Kasumi-1 (cell line): ENCODE results near the gene ECT2L.
A peak's percentile ranks its signal among the peaks of the same experiment; 100 is the strongest.

Experiments
- DNase-seq, 2 experiments: peaks; one replicate each; lab custom pipeline; 2025; lab: John Stamatoyannopoulos, UW

The ECT2L gene

DNA sequence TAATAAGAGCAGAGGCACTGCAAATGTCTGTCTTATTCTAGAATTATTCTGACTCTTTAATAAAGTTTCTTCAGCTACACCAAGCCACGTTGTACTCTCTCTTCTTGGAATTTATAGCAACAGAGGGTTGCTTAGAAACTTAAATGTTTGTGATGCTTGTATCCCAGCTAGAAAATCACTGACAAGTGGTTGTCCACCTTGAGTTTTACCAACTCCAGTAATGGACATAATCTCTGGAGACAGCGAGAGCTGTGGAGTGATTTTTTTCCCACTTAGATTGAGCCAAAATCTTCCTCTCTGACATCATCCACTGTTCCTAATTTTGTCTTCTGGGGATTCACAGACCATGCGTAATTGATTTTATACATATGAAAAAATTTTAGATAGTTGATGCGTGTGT is 8.0 kb downstream of the ECT2L start:
- DNase-seq, result no peak

DNA sequence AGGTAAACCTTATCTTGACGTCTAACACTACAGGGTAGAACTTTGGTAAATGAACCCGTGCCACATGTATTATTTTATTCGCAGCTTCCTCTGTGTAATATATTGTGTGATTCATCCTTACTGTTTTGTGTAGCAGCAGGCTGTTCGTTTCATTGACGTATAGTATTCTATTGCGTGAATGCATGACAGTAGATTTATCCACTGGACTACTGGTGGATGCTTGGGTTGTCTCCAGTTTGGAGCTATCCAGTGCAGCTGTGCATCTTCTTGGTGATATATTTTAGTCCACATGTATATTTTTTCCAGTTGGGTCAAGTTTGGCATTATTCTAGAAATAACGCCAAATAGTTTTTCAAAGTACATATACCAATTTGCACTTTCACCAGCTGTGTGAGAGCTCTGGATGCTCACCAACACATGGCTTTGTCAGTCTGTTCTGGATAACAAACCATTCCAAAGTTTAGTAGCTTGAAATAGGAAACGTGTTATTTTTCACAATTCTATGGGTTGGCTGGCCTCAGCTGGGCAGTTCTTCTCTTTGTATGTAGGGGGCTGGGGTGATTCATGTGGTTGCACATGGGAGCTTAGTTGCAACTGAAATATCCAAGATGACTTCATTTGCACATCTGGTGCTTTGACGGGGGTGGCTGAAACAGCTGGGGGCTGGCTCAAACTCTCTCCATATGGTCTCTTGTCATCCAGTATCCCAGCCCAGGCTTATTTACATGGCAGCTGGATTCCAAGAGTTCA is 9.3 kb downstream of the ECT2L start:
- DNase-seq, result no peak

DNA sequence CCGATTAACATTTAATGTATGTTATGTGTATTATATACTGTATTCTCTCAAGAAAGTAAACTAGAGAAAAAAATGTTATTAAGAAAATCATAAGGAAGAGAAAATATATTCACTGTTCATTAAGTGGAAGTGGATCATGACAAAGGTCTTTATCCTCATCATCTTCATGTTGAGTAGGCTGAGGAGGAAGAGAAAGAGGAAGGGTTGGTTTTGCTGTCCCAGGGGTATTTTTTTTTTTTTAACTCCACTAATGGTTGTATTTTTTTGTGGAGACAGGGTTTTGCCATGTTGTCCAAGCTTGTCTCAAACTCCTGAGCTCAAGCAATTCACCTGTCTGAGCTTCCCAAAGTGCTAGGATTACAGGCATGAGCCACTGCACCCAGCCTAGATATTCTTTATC is 11.0 kb downstream of the ECT2L start:
- no peak for DNase-seq

DNA sequence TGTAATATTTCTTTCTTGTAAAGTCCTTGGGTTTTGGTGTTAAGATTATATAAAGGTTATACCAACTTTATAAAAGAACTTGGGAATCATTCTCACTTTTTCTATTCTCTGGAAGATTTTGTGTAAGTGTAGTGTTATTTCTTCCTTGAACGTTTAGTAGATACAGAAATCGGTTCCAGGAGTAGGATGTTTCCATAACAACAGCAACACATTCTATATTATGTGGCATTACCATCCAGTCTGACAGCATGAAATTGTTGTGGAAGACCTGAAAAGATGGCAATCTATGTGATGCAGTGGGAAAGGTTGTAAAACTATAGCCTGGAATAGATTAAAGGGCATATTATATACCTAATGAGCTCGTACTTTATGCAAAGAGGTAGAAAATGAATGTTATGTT is 13.8 kb downstream of the ECT2L start:
- no peak for DNase-seq

DNA sequence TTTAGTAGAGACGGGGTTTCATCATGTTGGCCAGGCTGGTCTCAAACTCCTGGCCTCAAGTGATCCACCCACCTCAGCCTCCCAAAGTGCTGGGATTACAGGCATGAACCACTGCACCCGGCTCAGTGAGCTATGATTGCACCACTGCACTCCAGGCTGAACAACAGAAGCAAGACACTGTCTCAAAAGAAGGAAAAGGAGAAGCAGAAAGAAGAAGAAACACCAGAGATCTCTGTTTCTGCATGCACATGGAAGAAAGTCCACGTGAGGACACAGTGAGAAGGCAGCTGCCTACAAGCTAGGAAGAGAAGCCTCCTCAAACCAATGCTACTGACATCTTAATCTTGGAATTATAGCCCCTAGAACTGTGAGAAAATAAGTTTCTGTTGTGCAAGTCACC is 16.0 kb downstream of the ECT2L start:
- peak in 1 of 2 experiments; percentile 7 for DNase-seq

DNA sequence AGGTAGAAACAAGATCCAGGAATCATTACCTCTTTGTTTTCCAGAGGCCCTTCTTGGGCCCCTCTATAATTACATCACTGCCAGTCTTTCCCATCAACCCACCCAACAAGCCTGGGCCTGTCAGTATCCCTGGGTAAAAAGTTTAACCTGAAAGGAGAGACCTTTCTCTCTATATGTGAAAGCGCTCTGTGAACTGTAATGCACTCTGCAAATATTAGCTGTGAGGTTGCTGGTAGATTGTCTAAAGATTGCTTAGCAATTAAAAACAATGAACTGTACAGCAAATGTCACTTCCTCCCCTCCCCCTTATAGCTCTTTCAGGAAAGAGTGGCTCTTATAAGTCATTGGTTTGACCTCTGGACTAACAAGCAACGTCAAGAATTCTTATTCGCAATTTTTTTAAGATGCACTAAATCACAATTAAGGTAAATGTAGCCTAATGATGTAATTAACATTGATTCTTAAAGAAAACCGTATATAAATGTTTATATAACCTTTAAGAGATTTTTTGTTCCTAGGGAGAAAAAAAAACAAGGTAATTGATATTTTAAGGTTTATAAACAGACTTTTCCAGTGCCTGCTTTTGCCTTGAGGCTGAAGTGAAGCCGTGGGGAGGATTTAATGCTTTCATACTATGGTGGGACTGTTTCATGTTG is 18.4 kb downstream of the ECT2L start:
- no peak for DNase-seq

DNA sequence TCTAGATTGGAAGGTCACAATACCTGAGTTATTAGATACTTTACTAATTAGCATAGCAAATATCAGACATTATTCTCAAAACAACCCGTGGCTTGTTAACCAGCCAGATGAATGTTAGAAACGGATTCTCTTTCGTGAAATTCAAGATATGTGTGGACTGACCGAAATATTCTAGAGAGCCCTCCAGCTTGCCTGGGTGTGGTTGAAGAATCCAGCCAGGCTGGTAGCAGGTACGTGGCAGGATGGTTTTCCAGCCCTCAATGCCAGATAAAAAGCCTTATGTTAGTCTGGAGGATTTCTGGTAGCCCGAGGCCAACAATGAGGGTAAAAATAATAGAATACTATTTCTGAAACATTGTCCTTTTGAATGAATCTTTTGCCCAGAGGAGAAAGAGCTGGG is 19.3 kb downstream of the ECT2L start:
- DNase-seq, result no peak

DNA sequence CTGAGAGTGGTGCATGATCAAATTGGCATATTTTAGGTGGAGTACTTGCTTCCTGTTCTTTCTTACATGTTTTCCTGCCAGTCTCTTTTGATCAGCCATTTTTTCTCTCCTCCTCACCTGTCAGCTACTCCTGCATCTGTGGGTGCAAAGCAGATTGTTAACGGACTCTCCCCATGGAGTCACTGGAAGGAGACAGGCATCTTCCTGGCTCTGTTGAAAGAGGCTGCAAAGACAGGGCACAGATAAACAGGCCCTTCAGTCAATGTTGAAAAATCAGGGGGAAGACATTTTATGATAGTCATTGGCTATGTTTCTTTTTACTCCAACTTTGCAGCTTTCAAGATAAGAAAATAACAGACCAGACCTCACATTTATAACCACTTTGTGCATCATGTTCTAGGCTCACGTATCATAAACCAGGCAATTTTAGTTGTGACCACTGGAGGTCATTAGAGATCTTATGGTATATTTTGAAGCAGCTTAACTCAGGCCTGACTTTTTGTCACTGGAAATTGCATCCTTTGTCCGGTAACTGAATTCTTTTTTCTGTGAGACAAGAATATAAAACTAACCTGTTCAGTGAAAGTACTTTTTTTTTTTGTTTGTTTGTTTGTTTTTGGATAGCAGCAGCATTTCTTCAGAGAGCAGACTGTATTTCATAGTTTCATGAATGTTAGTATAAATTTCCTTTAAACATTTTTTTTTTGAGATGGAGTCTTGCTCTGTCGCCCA is 20.1 kb downstream of the ECT2L start:
- peak; percentile 84 to 90 for DNase-seq

DNA sequence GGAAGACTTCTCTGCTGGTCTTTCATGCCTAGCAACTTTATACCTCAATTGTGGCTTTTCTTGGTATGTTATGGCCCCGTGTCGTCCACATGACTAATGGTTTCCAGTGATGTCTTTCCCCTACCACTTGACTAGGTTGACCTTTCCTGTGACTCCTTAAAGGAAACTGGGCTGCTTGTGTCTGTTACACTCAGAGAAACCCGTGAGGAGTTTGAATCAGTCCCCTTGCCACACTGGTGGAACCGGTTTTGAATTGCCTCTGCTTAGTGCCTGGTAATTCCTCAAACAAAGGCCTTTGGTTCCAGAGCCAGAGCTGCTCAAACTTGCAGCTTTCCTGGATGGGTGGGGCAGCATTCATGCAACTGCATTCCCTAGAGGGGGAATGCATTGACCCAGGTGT is 21.9 kb downstream of the ECT2L start:
- DNase-seq, result no peak

DNA sequence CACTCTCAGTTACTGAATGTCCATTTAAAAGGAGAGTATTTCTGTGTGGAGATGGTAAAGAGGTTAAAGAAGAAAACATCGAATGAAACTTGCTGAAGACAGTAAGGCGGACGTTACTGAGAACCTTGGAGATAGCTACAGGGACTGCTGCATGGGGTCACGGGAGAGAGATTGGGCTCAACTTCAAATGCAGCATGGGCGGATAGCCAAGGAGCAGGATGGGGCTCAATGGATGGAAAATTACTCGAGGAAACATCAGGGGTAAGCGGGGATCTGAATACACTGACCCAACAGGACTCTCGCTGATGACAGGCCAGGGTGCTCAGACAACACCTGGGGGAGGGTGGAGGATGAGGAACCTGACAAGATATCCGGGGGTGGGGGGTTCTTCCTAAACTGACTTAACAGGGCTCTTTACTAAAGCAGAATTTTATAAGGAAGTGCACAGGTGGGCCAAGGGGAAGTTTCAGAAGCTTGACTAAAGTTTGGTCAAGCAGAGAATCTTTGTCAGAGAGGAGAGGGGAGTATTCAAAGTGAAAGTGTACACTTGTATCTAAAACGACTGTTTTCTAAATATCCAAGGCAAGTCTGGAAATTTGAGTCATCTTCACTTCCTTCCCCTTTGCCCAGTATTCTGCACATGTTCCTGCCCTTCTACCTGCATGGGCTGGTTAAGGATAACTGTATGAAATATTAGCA is 22.8 kb downstream of the ECT2L start:
- peak; percentile 19 to 25 for DNase-seq

DNA sequence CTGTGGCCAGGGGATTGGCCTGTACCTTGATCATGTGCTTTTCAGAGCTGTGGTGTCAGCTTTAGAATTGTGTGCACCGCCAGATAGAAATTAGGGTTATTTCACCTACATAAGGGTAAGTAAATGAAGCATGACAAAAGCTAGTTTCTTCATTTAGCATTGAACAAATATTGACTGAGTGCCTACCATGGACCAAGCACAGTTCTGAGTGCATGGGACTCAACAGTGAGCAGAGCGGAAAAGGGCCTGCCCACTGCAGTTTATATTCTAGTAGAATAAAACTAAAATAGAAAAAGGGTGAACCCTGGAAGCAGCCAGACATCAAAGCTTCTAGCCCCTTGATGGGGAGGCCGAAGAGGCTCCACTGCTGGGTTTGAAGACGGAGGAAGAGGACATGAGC is 25.6 kb downstream of the ECT2L start:
- no peak for DNase-seq

DNA sequence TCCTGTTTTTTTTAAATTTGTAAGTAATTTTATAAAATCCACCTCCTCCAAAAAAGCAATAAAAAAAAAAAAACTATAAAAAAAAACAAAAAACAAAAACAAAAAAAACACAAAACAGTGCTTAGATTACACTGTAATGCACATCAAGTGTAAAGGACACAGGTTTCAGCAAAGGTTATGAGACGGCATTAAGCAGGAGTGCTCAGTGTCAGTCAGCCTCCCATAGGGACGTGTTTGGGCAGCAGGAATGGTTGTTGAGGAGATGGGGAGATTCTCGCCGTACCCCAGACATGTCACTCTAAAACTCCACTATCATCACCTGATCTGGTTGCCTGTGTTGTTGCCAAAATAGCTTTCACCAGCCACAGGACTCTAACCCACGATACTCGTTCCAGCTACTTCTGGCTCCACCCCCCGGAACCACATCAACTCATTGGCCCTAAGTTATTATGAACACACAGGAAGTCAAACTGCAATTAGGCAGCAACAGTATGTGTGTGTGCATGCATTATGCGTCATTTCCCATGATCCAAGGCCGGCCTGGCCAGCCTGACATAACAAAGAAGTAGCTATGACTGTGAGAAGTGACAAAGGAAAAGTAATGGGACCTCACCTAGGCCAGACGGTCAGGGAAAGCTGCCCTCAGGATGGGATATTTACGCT is 28.7 kb downstream of the ECT2L start:
- no peak for DNase-seq

DNA sequence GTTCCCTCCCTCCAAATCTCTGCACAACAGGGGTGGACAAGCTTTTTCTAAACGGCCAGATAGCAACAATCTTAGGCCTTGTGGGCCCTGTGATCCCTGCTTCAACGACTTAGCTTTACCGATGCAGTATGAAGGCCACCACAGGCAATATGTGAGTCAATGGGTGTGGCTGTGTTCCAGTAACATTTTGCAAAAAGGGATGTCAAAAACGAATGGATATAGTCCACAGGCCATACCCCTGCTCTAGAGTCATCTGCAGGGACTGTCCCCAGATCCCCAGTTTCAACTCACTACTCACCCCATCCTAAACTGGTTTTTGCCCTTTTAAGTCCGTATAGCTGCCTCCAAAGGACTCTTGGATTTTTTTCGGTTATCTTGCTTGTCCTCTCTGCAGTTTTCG is 34.4 kb downstream of the ECT2L start:
- no peak for DNase-seq

DNA sequence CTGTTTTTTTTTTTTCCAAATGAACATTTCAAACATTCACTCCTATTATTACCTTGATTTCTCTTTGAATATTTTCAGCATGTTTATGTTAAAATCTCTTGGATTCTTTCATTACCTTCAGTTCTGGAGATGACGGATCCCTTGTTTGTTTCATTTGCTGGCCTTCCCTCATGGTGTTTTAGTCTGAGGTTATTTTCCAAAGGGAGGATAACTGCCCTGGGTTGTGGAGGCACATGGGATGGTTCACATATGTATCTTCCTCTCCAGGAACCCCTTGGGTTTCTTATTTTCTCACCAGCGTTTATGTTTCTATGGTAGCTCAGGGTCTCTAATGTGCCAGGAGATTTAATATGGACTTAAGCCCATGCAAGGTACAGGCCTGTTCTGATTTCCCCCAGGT is 36.3 kb downstream of the ECT2L start:
- no peak for DNase-seq

DNA sequence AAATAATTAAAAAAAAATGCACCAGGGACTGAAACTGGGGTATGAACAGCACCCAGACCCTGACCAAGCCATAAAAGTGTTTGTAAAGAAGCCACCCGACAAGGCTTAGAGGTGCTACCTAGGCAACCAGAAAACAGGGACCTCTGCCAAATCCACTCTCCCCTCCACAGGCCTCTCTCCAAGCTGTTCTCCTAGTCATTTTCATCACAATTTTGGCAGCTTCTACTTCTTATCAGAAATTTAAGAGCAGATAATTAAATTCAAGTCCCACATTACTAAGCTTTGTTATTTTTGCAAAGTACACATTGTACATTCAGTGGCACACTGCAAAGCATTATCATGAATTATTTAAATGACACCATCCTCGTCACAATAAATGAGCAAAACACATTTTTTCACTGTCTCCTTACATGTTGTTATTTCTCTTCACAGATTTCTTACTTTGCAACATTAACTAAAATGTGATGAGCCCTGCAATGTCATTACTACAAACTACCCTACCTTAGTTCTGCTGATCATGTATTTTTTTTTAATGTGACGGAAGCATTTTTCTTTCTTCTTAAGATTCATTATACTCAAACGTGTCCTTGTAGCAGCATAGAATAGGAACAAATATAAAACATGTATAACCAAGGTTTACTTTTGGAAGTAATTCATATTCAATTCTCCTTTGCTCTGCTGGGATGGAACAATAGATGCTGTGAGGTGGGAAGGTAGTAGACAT is 38.1 kb downstream of the ECT2L start:
- DNase-seq, result no peak

DNA sequence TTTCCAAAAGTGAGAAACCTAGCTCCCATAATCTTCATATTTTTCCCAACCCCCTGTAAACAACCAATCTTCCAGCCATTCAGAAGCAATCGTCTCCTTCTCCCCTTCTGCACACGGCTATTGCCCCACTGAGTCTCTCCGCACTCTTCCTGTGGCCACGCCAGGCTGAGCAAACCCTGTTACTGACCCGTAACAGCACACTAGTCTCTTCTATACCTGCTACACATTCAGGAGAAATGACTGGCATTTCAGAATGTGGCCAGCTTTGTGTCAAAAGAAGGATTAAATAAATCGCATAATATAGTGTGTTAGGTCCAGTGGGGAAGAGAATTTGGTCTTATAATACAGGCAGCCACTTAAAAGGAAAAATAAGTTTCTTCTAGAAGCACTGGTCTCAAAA is 41.4 kb downstream of the ECT2L start:
- no peak for DNase-seq

DNA sequence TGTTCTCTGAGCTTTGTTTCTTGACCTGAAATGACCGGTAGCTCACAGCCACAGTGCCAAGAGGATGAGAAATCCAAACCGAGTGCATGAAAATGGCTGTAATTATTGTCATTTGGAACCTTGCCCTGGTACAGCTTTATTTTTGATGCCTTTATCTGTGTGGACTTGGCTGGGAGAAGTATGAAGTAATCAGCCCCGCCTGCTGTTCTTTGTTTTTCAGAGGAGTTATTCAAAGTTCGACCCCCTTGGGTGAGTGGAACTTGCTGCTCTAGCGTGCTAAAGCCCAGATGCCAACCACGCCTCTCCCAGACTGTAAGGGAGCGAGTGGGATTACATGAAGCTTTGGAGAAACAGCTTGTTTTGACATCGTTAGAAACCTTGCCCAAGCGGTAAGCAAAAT is 48.3 kb downstream of the ECT2L start:
- DNase-seq, result no peak

DNA sequence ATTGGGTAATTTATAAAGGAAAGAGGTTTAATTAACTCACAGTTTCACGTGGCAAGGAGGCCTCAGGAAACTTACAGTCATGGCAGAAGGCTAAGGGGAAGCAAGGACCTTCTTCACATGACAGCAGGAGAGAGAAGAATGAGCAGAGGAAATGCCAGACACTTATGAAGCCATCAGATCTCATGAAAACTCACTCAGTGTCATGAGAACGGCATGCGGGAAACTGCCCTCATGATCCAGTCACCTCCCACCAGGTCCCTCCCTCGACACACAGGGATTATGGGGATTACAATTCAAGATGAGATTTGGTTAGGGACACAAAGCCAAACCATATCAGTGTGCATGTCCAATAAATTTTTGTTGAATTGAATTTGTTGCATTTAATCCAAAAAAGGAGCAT is 52.0 kb downstream of the ECT2L start:
- no peak for DNase-seq

DNA sequence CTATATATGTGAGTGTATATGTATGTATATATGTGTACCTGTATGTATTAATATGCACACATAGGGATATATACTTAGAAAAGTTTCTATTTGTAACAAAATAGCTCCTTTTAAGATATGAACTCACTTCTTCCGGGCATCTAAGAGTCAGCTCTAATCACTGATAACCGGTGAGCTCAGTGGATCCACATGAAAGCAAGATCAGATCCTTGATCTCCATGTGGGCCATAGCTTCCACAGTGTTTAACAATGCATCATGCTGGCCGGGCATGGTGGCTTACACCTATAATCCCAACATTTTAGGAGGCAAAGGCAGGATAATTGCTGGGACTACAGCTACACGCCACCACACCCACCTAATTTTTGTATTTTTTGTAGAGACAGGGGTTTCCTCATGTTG is 52.6 kb downstream of the ECT2L start:
- no peak for DNase-seq

DNA sequence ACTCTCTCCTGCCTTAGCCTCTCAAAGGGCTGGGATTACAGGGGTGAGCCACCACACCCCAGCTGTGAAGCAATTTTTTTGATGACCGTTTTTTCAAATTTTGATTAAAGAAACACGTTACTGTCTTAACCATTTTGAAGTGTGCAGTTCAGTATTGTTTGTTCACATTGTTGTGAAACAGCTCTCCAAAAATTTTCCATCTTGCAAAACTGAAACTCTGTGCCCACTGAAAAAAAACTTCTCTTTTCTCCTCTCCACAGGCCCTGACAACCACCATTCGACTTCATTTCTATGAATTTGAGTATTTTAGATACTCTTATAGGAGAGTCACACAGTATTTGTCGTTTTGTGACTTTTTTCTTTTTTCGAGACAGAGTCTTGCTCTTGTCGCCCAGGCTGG is 53.9 kb downstream of the ECT2L start:
- DNase-seq, result no peak

DNA sequence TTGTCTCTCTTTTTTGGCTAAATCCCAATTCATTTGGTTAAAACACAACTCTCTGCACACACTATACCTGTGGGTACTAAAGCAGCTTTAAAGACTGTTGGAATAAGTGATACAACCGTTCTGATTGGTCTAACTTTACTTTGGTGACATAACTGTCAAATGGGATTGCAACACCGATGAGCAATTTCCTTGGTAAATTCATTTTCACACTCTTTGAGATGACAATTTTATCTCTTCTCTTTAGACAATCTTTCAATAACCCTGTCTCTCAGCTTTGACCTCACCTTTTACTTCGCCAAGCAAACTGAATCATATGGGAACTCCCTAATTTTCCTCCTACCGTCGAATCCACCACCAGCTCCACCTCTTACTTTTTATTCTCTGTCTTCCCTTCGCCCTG is 60.8 kb downstream of the ECT2L start:
- no peak for DNase-seq
